K562 (cell line): ENCODE results near the gene PLD3. TPM values are rescaled to one million over a fixed set of nuclear protein-coding genes. Genes with fewer than 3 reads are reported as not detected.

Experiments
- ARID3B ChIP-seq: fragments of 250-450 bp; sonication (Bioruptor Pico); IDR thresholded peaks from 2 replicates; pipeline ENCODE4 v1.4.0; 2020; ENCODE audit warnings: borderline replicate concordance
- BRF2 ChIP-seq: IDR thresholded peaks from 3 replicates; pipeline ENCODE4 v1.6.1; 2011; ENCODE audit warnings: borderline replicate concordance, mild to moderate bottlenecking; ENCODE audit not compliant: insufficient read length, insufficient read depth
- HMGXB4 ChIP-seq: sonication (generic); formaldehyde crosslinking; IDR thresholded peaks from 2 replicates; pipeline ENCODE4 v1.8.1; 2023; ENCODE audit warnings: mild to moderate bottlenecking, missing genetic modification reagents
- MLX ChIP-seq, 2 experiments: fragments of 450-650 bp in 1 of 2; sonication (generic) in 1 of 2; formaldehyde crosslinking; conservative IDR thresholded peaks; 2 replicates each; pipeline versions ENCODE4 v1.4.0 to v1.8.1; 2020 to 2022; ENCODE audit warnings: mild to moderate bottlenecking in 1 of 2, missing genetic modification reagents in 1 of 2
- MNT ChIP-seq, 2 experiments: fragments of 450-650 bp; conservative IDR thresholded peaks; 2 replicates each; pipeline ENCODE4 v1.6.1; 2017; ENCODE audit warnings: mild to moderate bottlenecking in 2 of 2, moderate library complexity in 2 of 2
- SRSF3 ChIP-seq: fragments of 200-400 bp; formaldehyde crosslinking; IDR thresholded peaks from 2 replicates; pipeline ENCODE4 v1.6.1; 2016; ENCODE audit warnings: mild to moderate bottlenecking, low read length, moderate library complexity; ENCODE audit not compliant: insufficient read depth
- ZBTB11 ChIP-seq, 3 experiments: fragments of 200-800 bp in 1 of 3; fragments of 250-450 bp in 1 of 3; fragments of 450-650 bp in 1 of 3; sonication (Bioruptor Pico) in 1 of 3; sonication (Bioruptor generic) in 1 of 3; formaldehyde crosslinking in 1 of 3; IDR thresholded peaks; 2 replicates each; pipeline versions ENCODE4 v1.6.1 to v1.8.0; 2016 to 2022; ENCODE audit warnings: mild to moderate bottlenecking in 2 of 3, missing genetic modification characterization in 2 of 3, missing compliant biosample characterization in 1 of 3, moderate library complexity in 1 of 3
- ZHX1 ChIP-seq: fragments of 150-350 bp; conservative IDR thresholded peaks from 2 replicates; pipeline ENCODE4 v1.6.1; 2014; ENCODE audit warnings: low read length
- ZNF699 ChIP-seq: fragments of 250-450 bp; sonication (Bioruptor Pico); IDR thresholded peaks from 2 replicates; pipeline ENCODE4 v1.8.0; 2021; ENCODE audit warnings: mild to moderate bottlenecking, moderate library complexity; ENCODE audit not compliant: insufficient replicate concordance
- polyA plus RNA-seq, 8 experiments: library from polyadenylated mRNA; depleted of rRNA in 4 of 8; stranded (reverse) in 5 of 8; unstranded in 3 of 8; fragments of >200 nt; fragmentation: Nextera tagmentation in 2 of 8; fragmentation: Illumina TruSeq in 1 of 8; extraction: Ambion mirVana in 2 of 8; extraction: Trizol in 1 of 8; gene quantifications; 2 replicates each; pipeline versions ENCODE4 v1.2.1 to v1.2.3, GENCODE V29; 2011 to 2014; ENCODE audit warnings: inconsistent platforms in 1 of 8, missing spikeins in 1 of 8
- total RNA-seq, 7 experiments: library from RNA; depleted of rRNA in 6 of 7; stranded (reverse); fragments of >200 nt in 6 of 7; fragmentation: Illumina TruSeq in 2 of 7; extraction: Trizol in 2 of 7; gene quantifications; 2 replicates each; pipeline versions ENCODE4 v1.2.1 to v1.2.3, GENCODE V29; 2011 to 2021; ENCODE audit warnings: low replicate concordance in 1 of 7

PLD3 gene
- total and polyA plus RNA-seq, 9 of the 15 experiments (the other 6 are each of a cell fraction or from before 2014, with no cell fraction given), result 2.3 to 128 (median 72.7) TPM

- no peak for TF ChIP-seq MLX (CRISPR knock-in tag; conservative IDR thresholded peaks at IDR 0.05)
- peak in 1 of 3 experiments; percentile 65; a peak in 1 of 6 replicates for TF ChIP-seq ZBTB11 (CRISPR knock-in tag; IDR thresholded peaks at IDR 0.05)
- TF ChIP-seq ZHX1, result 0 out of 2 replicates have a peak, but pooled peaks have one; percentile 25
- TF ChIP-seq MNT (conservative IDR thresholded peaks at IDR 0.05), result peak; percentile 75 to 90
- no peak for TF ChIP-seq SRSF3
- no peak for TF ChIP-seq BRF2
- TF ChIP-seq HMGXB4 (CRISPR knock-in tag), result 0 out of 2 replicates have a peak, but pooled peaks have one; percentile 78
- no peak for TF ChIP-seq ZNF699 (CRISPR knock-in tag)
- TF ChIP-seq ARID3B (CRISPR knock-in tag), result no peak
Observed at GRCh38 chr19:40420766-40421765, 72.6 kb downstream of the PLD3 start (continued).
